SK-N-SH (cell line): Measurements from ENCODE around the gene GYS2.

ENCODE experiments used
- EZH2phosphoT487 ChIP-seq: fragments of 200-600 bp; sonication (generic); IDR thresholded peaks from 2 replicates; pipeline ENCODE4 v1.6.1; 2017; ENCODE audit warnings: low read depth, mixed run types, mild to moderate bottlenecking, antibody characterized with exemption, moderate library complexity, borderline replicate concordance
- RFX5 ChIP-seq: IDR thresholded peaks from 2 replicates; pipeline ENCODE4 v1.6.1; 2012; ENCODE audit warnings: mild to moderate bottlenecking, improper control_type of control experiment, low read length
- TEAD4 ChIP-seq: IDR thresholded peaks from 2 replicates; pipeline ENCODE4 v1.4.0; 2012; ENCODE audit warnings: mild to moderate bottlenecking, borderline replicate concordance; ENCODE audit not compliant: insufficient read depth

DNA sequence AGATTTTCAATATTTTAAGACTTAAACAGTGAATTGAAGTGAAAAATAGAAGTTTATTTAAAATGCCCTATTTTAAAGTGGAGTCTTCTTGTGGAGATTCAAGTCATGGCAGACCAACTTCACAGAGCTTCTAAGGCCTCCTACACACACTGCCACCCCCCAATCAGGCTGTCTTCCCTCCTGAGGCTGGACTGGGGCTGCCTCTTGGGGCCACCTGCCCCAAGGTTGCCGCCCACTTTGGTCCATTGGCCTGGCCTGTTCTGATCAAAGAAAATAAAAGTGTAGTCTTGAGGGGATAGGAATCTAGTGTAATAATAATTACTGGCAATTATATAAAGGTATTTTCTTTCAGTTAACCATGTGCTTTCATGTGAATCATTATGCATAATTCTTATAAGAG lies 101.8 kb downstream of the GYS2 start:
- TF ChIP-seq EZH2phosphoT487: no peak
- TF ChIP-seq TEAD4: no peak
- no peak for TF ChIP-seq RFX5
